ENCODE results near the gene BBS1. TPM values are rescaled to one million over a fixed set of nuclear protein-coding genes. Genes with fewer than 3 reads are reported as not detected.
A peak's percentile ranks its signal among the peaks of the same experiment; 100 is the strongest.
"Not testable (repeated sequence)": the region's sequence is repeated elsewhere in the genome, so short reads cannot be mapped to it uniquely, and the experiment has no call there.

The BBS1 gene
- total RNA-seq, 4 donors from 2014 or later, result 9.7 to 45.8 (median 17.1) TPM

- Histone ChIP-seq H3K27ac (no peak overlapping the region), H3K4me1 (peaks cover 11 to 20% (median 14%) of the 10 kb centered on the region in 3 donors), H3K4me3 (no peak overlapping the region), H3K27me3 (peaks cover 0 to 9% (median 0%) of the 10 kb centered on the region in 4 donors), H3K36me3 (peaks cover 0 to 10% (median 0%) of the 10 kb centered on the region in 3 donors), H3K9me3 (no peaks in the 10 kb centered on the region)
- no peak for DNase-seq
- 45 to 59% methylated on average over 5 of the region's 5 CpGs for WGBS, 2 donors
- no peak for TF ChIP-seq POLR2A (IDR thresholded peaks at IDR 0.05)
- TF ChIP-seq CTCF (IDR thresholded peaks at IDR 0.05), result no peak
- intact Hi-C loops (cut with DNase I), result no loop called here
Observed at GRCh38 chr11:66570079-66570849, 59.8 kb downstream of the BBS1 start.

GRCh38 chr11:66570850-66571180 lies 60.4 kb downstream of the BBS1 start:
- no peak for DNase-seq
- Histone ChIP-seq H3K4me1 (peaks cover 11 to 20% (median 14%) of the 10 kb centered on the region in 3 donors), H3K27ac (no peak overlapping the region), H3K27me3 (peaks cover 0 to 9% (median 0%) of the 10 kb centered on the region in 4 donors), H3K4me3 (no peak overlapping the region), H3K36me3 (peaks cover 0 to 5% (median 0%) of the 10 kb centered on the region in 3 donors), H3K9me3 (no peaks in the 10 kb centered on the region)
- intact Hi-C loops (cut with DNase I), result no loop called here
- TF ChIP-seq CTCF (IDR thresholded peaks at IDR 0.05) (no peak), POLR2A (IDR thresholded peaks at IDR 0.05) (no peak)
- 71 to 76% methylated on average over 2 of the region's 2 CpGs for WGBS, 2 donors

DNA sequence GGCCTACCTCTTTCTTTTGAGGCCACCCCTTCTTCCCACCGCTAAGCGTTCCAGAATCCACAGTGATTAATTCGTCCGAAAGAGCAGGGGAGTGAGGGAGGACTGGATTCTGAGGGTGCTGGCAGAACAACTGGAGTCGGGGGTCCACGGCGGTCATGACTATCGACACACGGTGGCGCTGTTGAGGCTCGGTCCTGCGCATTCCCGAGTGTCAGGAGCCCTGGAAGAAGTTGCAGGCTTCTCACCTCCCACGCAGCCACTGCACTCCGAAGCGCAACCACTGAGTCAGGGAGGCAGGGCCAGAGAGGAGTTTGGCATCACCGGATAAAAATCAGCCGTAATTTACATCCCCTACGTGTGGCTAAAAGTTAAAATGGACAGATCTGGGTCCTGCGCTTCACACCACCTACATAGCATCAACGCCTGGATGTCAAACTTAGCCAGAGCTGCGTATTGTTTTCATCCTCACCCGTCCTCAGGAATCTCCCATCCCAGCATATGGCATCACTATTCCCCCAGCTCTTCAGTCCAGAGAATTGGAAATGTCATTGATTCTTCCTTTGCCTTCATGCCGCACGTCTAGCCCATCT lies 68.7 kb downstream of the BBS1 start:
- H3K36me3 ChIP-seq, result no peaks in the 10 kb centered on the region
- TF ChIP-seq POLR2A (IDR thresholded peaks at IDR 0.05) (no peak), CTCF (IDR thresholded peaks at IDR 0.05) (peak; percentile 76 to 82 (median 79))
- H3K27me3 ChIP-seq, result no peaks in the 10 kb centered on the region
- intact Hi-C loops (cut with DNase I), result no loop called here
- DNase-seq, result no peak
- H3K4me1 ChIP-seq, result peaks cover 0 to 7% (median 0%) of the 10 kb centered on the region in 3 donors
- no peak overlapping the region for H3K27ac ChIP-seq
- 15 to 36% methylated on average over 11 to 25 of the region's 25 CpGs for WGBS, 2 donors
- H3K4me3 ChIP-seq, result no peak overlapping the region
- H3K9me3 ChIP-seq, result peaks cover 0 to 11% (median 10%) of the 10 kb centered on the region in 3 donors

- DNase-seq, result no peak
- WGBS, 2 donors, result 36 to 66% methylated on average over 3 to 5 of the region's 5 CpGs
- peaks cover 0 to 7% (median 0%) of the 10 kb centered on the region in 3 donors for H3K4me1 ChIP-seq
- H3K9me3 ChIP-seq, result peaks cover 0 to 11% (median 10%) of the 10 kb centered on the region in 3 donors
- intact Hi-C loops (cut with DNase I), result loop anchor here (5.0 kb wide), 1 partner anchor 96 kb away; the partner anchor contains the start of gene RBM4B
- no peak overlapping the region for H3K4me3 ChIP-seq
- no peak for TF ChIP-seq POLR2A (IDR thresholded peaks at IDR 0.05)
- no peak for TF ChIP-seq CTCF (IDR thresholded peaks at IDR 0.05)
- no peaks in the 10 kb centered on the region for H3K36me3 ChIP-seq
- H3K27me3 ChIP-seq, result no peaks in the 10 kb centered on the region
- no peak overlapping the region for H3K27ac ChIP-seq
Observed at GRCh38 chr11:66580803-66581202, 70.4 kb downstream of the BBS1 start.

DNA sequence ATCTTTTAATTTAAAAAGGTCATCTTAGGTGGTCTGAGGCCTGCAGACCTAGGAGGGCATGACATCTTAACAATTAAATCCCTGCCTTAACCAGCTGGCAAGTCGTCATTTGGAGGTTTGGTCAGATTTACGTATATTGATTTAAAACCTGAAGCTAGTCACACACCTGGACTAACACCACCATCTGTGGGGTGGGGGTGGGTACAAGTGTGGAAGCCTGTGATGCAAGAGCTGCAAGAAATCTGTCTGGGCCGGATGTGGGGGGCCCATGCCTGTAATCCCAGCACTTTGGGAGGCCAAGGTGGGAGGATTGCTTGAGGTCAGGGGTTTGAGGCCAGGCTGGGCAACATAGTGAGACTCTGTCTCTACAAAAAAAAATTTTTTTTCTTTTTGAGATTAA lies 70.8 kb downstream of the BBS1 start:
- no peak for DNase-seq
- 73 to 88% methylated on average over 3 of the region's 3 CpGs for WGBS, 2 donors
- TF ChIP-seq CTCF (IDR thresholded peaks at IDR 0.05), result no peak
- no peak for TF ChIP-seq POLR2A (IDR thresholded peaks at IDR 0.05)
- Histone ChIP-seq H3K36me3 (no peaks in the 10 kb centered on the region), H3K9me3 (peaks cover 0 to 11% (median 10%) of the 10 kb centered on the region in 3 donors), H3K4me1 (peaks cover 0 to 7% (median 0%) of the 10 kb centered on the region in 3 donors), H3K27me3 (no peaks in the 10 kb centered on the region), H3K27ac (no peak overlapping the region), H3K4me3 (no peak overlapping the region)
- intact Hi-C loops (cut with DNase I), result loop anchor here (5.0 kb wide), 1 partner anchor 96 kb away; the partner anchor contains the start of gene RBM4B

DNA sequence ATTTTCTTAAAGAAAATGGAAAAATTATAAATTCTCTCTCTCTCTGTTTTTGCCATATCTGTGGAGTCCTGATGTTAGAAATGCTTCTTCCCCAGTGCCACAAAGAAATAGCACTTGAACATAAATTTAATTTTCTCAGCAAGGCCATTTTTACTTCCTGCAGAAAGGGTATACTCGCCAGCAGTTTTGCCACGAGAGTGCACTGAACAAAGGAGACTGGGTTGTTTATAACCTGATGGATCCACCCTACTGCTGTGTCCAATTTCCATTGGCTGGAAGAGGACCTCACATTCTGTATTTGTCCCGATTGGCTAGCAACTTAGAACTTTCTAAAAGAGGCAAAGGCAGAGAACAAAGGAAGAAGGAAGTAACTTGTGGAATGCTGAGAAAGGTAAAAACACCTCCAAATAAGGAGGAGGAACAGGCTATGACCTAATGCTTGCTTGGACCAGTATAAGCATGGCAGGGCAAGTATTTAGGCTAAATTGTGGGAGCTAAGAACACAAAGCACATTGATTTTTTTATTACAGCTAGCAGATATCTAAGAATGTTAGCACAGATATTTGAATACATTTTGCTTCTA lies 72.2 kb downstream of the BBS1 start:
- intact Hi-C loops (cut with DNase I), result loop anchor here (5.0 kb wide), 1 partner anchor 95 kb away; the partner anchor contains the start of gene RBM4B
- not testable (repeated sequence) for DNase-seq, H3K27me3 ChIP-seq, H3K27ac ChIP-seq, H3K36me3 ChIP-seq, H3K4me3 ChIP-seq, H3K4me1 ChIP-seq
- WGBS, 2 donors, result 69 to 77% methylated on average over 2 to 3 of the region's 3 CpGs
- H3K9me3 ChIP-seq, result peaks cover 0 to 11% (median 10%) of the 10 kb centered on the region in 3 donors
